Stomach smooth muscle (tissue), 2 donors: Measurements from ENCODE around the gene CCDC154.
"Not testable (repeated sequence)": the region's sequence is repeated elsewhere in the genome, so short reads cannot be mapped to it uniquely, and the experiment has no call there.

Experiments used
- H3K27ac ChIP-seq: one replicate; pipeline ENCODE4 v1.7.0; 2013; ENCODE audit warnings: mild to moderate bottlenecking, low read length, inconsistent platforms
- H3K27me3 ChIP-seq, 2 donors: one replicate each; pipeline ENCODE4 v1.7.0; 2013; ENCODE audit warnings: low read length in 2 of 2; ENCODE audit not compliant: insufficient read depth in 2 of 2, control insufficient read depth in 1 of 2
- H3K36me3 ChIP-seq, 2 donors: one replicate each; pipeline ENCODE4 v1.7.0; 2013; ENCODE audit warnings: low read length in 2 of 2; ENCODE audit not compliant: control insufficient read depth in 2 of 2, insufficient read depth in 2 of 2
- H3K4me1 ChIP-seq: one replicate; pipeline ENCODE4 v1.7.0; 2013; ENCODE audit warnings: low read length; ENCODE audit not compliant: control insufficient read depth, insufficient read depth
- H3K4me3 ChIP-seq, 2 donors: one replicate each; pipeline ENCODE4 v1.7.0; 2013; ENCODE audit warnings: low read length in 2 of 2
- H3K9ac ChIP-seq, 2 donors: one replicate each; pipeline ENCODE4 v1.7.0; 2013; ENCODE audit warnings: low read length in 2 of 2, mild to moderate bottlenecking in 1 of 2
- H3K9me3 ChIP-seq, 2 donors: one replicate each; pipeline ENCODE4 v1.7.0; 2013; ENCODE audit warnings: low read length in 2 of 2; ENCODE audit not compliant: control insufficient read depth in 2 of 2
- donor health status: healthy.
- donor health status: Pancreatic carcinoma.

The CCDC154 gene

DNA sequence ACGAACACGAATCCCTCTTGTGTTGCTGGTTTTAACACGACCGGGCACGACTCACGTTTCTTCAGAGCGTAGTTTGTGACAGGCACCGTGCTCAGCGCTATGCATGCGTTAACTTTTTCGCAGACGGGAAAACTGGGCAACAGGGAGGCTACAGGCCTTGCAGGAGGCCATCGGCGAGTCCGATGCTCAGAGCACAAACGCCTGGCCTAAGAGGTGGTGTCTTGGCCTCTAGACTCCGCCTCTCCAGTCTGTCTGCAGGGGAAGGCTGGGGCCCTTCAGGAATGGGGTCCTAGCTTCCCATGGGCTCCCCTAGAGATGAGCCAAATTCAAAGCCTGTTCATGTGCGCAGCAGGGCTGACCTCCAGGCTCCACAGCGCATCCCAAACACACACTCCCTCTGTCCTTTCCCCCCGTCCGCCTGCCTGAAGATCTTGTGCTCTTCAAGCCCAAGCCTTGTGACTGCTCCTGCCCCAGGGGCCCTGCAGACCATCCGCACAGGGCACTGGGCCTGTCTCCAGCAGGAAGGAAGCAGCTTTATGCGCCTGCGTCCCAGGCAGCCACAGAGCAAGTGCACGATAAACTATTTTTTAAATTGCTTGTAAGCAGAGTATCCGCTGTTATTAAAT is 27.3 kb upstream of the CCDC154 start:
- no peak overlapping the region for H3K9ac ChIP-seq
- peaks cover 31% of the 10 kb centered on the region for H3K4me1 ChIP-seq
- no peaks in the 10 kb centered on the region for H3K9me3 ChIP-seq
- no peak overlapping the region for H3K27ac ChIP-seq
- no peak overlapping the region for H3K4me3 ChIP-seq
- H3K36me3 ChIP-seq = no peaks in the 10 kb centered on the region
- no peaks in the 10 kb centered on the region for H3K27me3 ChIP-seq

DNA sequence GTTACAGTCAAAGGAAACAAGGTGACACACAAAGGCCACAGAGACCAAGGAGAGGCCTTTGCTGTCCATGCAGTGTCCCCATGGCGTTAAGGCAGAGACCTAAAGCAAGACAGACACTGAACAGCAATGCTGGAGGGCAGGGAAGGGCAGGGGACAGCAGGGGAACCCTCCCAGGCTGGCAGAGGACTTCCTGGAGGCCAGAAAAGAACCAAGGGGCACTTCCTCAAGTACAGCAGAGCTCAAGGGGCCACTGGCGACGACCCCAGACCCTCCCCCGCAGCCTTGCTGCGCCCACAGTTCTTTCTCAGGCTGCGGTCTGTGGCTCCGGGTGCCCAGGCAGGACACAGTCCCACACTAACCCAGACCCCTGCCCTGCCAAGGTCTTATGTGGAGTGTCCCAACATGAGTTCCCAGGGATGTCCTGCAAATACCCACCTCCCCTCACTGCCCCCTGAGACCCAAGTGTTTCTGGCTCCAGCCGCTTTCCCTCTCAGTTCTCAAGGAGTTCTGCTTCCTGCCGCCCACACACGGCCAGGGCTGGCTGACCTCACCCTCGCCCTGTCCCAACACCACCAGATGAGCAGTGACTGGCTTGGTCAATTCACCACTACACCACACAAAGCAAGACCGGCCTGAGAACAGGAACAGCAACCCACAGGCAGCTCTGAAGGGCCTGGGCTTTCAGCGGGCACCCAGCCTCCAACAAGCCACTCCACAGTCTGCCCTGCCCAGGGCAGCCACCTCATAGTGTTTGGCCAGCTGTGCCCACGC is 26.3 kb upstream of the CCDC154 start:
- no peak overlapping the region for H3K4me3 ChIP-seq
- no peaks in the 10 kb centered on the region for H3K36me3 ChIP-seq
- H3K9me3 ChIP-seq = no peaks in the 10 kb centered on the region
- no peak overlapping the region for H3K27ac ChIP-seq
- no peak overlapping the region for H3K9ac ChIP-seq
- peaks cover 27% of the 10 kb centered on the region for H3K4me1 ChIP-seq
- no peaks in the 10 kb centered on the region for H3K27me3 ChIP-seq

DNA sequence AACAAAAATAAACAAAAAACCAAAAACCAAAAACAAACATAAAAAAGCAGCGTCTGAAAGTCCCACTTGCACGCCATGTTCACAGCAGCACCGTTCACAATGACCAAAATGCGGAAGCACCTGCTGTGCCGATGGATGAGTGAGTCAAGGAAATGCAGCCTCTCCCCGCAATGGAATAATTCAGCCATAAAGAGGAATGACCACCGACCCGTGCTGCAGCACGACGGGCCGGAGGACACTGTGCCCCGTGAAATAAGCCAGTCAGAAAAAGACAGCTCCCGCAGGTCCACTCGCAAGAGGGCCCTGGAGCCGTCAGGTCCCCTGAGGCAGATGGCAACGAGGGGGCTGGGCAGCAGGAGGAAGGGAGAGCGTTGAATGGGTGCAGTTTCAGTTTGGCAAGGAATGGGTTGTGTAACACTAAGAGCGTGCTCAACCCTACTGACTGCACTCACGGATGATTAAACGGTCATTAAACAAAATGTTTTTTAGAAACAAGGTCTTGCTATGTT is 25.4 kb upstream of the CCDC154 start:
- Histone ChIP-seq H3K4me1 (peaks cover 21% of the 10 kb centered on the region), H3K9me3 (no peaks in the 10 kb centered on the region), H3K36me3 (no peaks in the 10 kb centered on the region), H3K27ac (no peak overlapping the region), H3K27me3 (no peaks in the 10 kb centered on the region), H3K9ac (no peak overlapping the region), H3K4me3 (no peak overlapping the region)

DNA sequence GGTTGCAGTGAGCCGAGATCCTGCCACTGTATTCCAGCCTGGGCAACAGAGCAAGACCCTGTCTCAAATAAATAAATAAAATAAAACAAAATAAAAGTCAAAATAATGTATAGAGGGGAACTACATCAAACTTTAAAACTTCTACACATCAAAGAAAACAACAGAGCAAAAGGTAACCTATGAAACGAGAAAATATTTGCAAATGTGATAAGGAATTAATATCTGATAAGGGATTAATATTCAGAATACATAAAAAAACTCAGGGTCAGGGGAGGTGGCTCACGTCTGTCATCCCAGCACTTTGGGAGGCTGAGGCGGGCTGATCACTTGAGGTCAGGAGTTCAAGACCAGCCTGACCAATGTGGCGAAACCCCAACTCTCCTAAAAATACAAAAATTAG is 24.8 kb upstream of the CCDC154 start:
- H3K9ac ChIP-seq, H3K27me3 ChIP-seq, H3K27ac ChIP-seq, H3K36me3 ChIP-seq, H3K4me3 ChIP-seq, H3K9me3 ChIP-seq: not testable (repeated sequence)
- H3K4me1 ChIP-seq = peaks cover 18% of the 10 kb centered on the region

DNA sequence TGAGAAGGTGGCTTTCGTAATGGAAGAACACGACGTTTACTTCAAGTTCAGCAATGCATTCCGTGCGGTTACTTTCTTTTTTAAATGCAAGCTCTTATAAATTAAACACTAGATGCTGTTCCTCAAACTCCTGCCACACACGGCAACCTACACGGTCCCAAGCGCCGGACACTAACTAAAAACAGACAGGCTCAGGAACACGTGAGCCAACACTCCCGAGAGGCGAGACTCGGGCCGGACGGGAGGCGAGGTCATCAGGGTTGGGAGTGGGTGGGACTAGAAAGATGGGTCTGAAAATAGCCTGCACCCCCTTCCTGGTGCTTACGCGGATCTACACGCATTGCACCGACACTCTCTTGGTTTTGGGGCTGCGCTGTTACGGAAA is 24.1 kb upstream of the CCDC154 start:
- Histone ChIP-seq H3K36me3 (peaks cover 0 to 4% of the 10 kb centered on the region in 2 donors), H3K4me3 (no peak overlapping the region), H3K27me3 (no peaks in the 10 kb centered on the region), H3K4me1 (peaks cover 11% of the 10 kb centered on the region), H3K9me3 (no peaks in the 10 kb centered on the region), H3K9ac (no peak overlapping the region), H3K27ac (no peak overlapping the region)

DNA sequence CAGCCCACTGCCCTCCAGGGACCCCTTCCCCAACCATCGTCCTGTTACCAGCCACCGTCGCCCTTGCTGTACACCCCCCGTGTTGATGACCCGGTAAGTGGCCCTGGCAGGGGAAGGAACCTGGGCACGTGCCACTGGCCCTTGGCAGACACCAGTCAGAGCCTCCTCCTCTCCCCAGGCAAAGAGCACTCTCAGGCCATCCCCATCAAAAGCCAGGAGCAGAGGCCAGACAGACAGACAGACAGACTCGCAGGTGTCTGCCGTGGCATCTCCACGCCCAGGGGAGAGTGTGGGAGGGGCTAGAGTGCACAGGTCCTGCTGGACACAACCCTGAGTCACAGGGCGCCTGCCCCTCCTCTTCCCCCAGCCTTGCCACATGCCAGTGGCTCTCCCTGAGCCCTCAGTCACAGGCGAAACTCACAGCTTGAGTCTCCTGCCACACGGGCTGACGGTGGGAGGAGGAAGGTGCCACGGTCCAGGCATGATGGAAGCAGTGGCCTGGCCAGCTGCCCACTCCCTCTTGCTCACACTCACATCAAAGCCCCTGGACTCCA is 22.7 kb upstream of the CCDC154 start:
- Histone ChIP-seq H3K27me3 (no peaks in the 10 kb centered on the region), H3K9ac (no peak overlapping the region), H3K4me3 (no peak overlapping the region), H3K9me3 (no peaks in the 10 kb centered on the region), H3K36me3 (peaks cover 4 to 6% of the 10 kb centered on the region in 2 donors), H3K4me1 (peaks cover 7% of the 10 kb centered on the region), H3K27ac (no peak overlapping the region)

DNA sequence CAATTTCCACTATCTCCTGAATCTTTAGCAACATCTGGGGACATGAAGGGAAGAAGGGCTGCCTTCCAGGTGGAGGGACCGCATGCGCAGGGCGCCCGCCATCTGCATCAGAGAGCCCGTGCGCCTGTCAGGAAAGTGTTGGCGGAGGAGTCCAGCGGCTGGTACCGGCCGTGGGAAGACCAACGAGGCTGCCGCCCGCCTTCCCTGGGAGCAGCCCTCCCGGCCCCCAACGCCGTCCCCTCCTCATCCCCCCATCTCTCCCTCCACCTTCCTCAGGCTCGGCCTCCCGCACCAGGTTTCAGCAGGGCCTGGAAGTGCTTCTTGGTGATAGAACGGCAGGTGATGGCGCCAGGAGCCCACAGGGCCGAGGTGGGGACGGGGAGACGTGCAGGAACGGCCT is 21.7 kb upstream of the CCDC154 start:
- Histone ChIP-seq H3K4me1 (peaks cover 4% of the 10 kb centered on the region), H3K9me3 (no peaks in the 10 kb centered on the region), H3K27me3 (no peaks in the 10 kb centered on the region), H3K27ac (no peak overlapping the region), H3K9ac (no peak overlapping the region), H3K4me3 (no peak overlapping the region), H3K36me3 (peaks cover 4 to 10% of the 10 kb centered on the region in 2 donors)

DNA sequence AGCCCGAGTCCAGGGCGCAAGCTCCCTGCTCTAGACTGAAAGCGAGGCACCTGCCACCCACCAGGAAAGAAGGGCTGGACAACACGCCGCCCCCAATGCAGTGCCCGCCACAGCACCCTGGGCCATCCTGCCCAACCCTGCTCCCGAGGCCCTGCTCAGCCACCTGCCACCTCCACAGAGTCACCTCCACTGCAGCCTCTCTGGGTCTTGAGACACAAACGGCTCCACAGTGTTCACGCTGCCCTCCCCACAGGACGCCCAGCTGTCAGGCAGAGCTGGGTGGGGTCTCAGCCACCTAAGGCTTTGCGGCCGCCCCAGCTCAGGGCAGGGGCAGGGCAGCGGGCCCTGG is 21.2 kb upstream of the CCDC154 start:
- Histone ChIP-seq H3K36me3 (peaks cover 7 to 10% of the 10 kb centered on the region in 2 donors), H3K9me3 (no peaks in the 10 kb centered on the region), H3K27ac (no peak overlapping the region), H3K27me3 (no peaks in the 10 kb centered on the region), H3K4me3 (no peak overlapping the region), H3K9ac (no peak overlapping the region), H3K4me1 (peaks cover 4% of the 10 kb centered on the region)

DNA sequence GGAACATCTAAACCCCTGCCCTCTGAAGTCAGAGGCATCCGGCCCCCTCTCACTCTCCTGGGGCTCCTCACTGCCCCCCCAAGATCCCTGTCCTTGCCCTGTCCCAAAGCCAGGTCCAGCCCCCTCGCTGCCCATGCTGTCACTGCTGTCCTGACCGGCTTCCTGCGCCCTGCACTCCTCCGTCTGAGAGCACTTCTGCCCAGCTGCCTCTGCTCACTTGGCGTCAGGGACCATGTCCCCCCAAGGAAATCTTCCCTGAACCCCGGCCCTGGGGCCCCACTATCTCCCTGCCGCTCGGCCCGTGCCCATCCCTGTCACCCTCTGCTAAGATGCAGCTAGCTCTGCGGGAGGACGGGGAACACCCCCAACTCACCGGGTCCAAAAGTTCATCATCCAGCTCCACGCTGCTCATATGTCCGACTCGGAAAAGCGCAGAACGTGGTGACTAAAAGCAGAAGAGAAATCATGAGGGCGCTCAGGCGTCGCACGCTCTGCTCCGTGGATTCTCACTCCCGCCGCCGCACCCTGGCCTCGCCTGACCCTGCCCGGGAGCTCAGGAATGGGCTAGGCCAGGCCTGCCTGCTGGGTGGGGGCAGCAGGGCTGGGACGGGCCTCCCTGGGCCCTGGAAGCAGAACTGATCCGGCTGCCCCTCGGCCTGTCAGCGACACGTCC is 20.7 kb upstream of the CCDC154 start:
- no peaks in the 10 kb centered on the region for H3K9me3 ChIP-seq
- no peaks in the 10 kb centered on the region for H3K27me3 ChIP-seq
- no peak overlapping the region for H3K27ac ChIP-seq
- H3K36me3 ChIP-seq = peaks cover 10% of the 10 kb centered on the region in 2 donors
- no peak overlapping the region for H3K9ac ChIP-seq
- no peaks in the 10 kb centered on the region for H3K4me1 ChIP-seq
- H3K4me3 ChIP-seq = no peak overlapping the region

DNA sequence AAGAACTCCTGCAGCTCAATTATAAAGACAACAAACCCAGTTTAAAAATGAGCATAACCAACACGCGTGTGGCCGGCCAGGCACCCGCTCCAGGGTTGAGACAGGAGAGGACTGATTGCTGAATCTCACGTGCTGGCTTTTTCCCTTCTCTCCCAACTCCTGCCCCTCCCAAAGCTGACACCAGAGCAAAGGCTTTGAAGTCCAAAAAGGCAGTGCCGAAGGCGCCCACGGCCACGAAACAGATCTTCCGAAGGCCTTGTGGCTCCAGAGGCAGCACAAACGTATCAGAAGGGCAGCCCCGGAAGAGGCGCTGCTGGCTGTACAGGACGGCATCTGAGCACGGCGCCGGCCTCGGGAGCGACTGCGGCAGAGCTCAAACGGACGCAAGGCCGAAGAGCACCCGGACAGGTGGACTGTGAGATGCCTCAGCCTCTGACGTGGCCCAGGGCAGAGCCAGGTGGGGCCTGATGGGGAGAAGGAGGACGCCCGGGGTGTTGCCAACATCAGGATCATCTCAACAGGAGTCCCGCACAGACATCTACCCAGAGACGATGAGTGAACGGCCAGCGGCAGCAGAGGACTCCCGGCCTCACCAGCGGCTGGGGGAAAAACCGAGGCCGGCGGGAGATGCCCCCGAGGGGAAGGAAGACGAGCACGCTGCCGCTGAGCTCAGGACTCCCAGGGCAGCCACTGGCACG is 20.0 kb upstream of the CCDC154 start:
- Histone ChIP-seq H3K9ac (no peak overlapping the region), H3K4me1 (no peaks in the 10 kb centered on the region), H3K9me3 (no peaks in the 10 kb centered on the region), H3K27ac (no peak overlapping the region), H3K36me3 (peaks cover 10% of the 10 kb centered on the region in 2 donors), H3K4me3 (no peak overlapping the region), H3K27me3 (no peaks in the 10 kb centered on the region)
